MM.1S (cell line): ENCODE measurements around the gene CLIP4.

ENCODE experiments used
- DNase-seq: peaks from one replicate; pipeline ENCODE4 v3.0.0-alpha.2; 2015
- H2AFZ ChIP-seq: fragments of 300-600 bp; sonication (generic); 2 replicates; pipeline ENCODE4 v1.6.0; 2016; ENCODE audit warnings: antibody characterized with exemption, low read length
- H3F3A ChIP-seq: fragments of 300-600 bp; sonication (generic); 2 replicates; pipeline ENCODE4 v1.6.1; 2016; ENCODE audit warnings: mild to moderate bottlenecking, antibody characterized with exemption, low read length, moderate library complexity, mixed read lengths; ENCODE audit not compliant: insufficient read depth
- H3K27ac ChIP-seq: fragments of 300-600 bp; sonication (generic); 2 replicates; pipeline ENCODE4 v1.5.1; 2016; ENCODE audit warnings: mild to moderate bottlenecking, low read length
- H3K27me3 ChIP-seq: fragments of 300-600 bp; sonication (generic); replicated peaks from 2 replicates; pipeline ENCODE4 v1.6.0; 2016; ENCODE audit warnings: low read length; ENCODE audit not compliant: insufficient read depth
- H3K36me3 ChIP-seq: fragments of 300-600 bp; sonication (generic); replicated peaks from 2 replicates; pipeline ENCODE4 v1.6.1; 2016; ENCODE audit warnings: mild to moderate bottlenecking, low read length, mixed read lengths; ENCODE audit not compliant: insufficient read depth
- H3K4me1 ChIP-seq: fragments of 300-600 bp; sonication (generic); 2 replicates; pipeline ENCODE4 v1.6.1; 2016; ENCODE audit warnings: low read length, mixed read lengths
- H3K4me2 ChIP-seq: fragments of 300-600 bp; sonication (generic); 2 replicates; pipeline ENCODE4 v1.6.0; 2016; ENCODE audit warnings: low read depth, low read length
- H3K4me3 ChIP-seq: fragments of 300-600 bp; sonication (generic); 2 replicates; pipeline ENCODE4 v1.5.1; 2016; ENCODE audit warnings: low read length, mixed read lengths
- H3K79me2 ChIP-seq: fragments of 300-600 bp; sonication (generic); 2 replicates; pipeline ENCODE4 v1.6.1; 2016; ENCODE audit warnings: mixed run types, low read length, mixed read lengths
- H3K9ac ChIP-seq: fragments of 300-600 bp; sonication (generic); 2 replicates; pipeline ENCODE4 v1.6.1; 2016; ENCODE audit warnings: low read length, mixed read lengths
- H3K9me2 ChIP-seq: fragments of 300-600 bp; sonication (generic); replicated peaks from 2 replicates; pipeline ENCODE4 v1.6.1; 2016; ENCODE audit warnings: mild to moderate bottlenecking, low read length, mixed read lengths; ENCODE audit not compliant: insufficient read depth
- H3K9me3 ChIP-seq: fragments of 300-600 bp; sonication (generic); replicated peaks from 2 replicates; pipeline ENCODE4 v1.6.1; 2016; ENCODE audit warnings: mild to moderate bottlenecking, low read length, mixed read lengths; ENCODE audit not compliant: insufficient read depth
- H4K20me1 ChIP-seq: fragments of 300-600 bp; sonication (generic); 2 replicates; pipeline ENCODE4 v1.6.1; 2016; ENCODE audit warnings: mild to moderate bottlenecking, low read length, moderate library complexity, mixed read lengths; ENCODE audit not compliant: insufficient read depth
- CTCF ChIP-seq: fragments of 300-600 bp; sonication (generic); IDR thresholded peaks from 2 replicates; pipeline ENCODE4 v1.5.1; 2016; ENCODE audit warnings: antibody characterized with exemption, low read length, mixed read lengths
- EZH2 ChIP-seq: fragments of 300-600 bp; sonication (generic); optimal IDR thresholded peaks from 2 replicates; pipeline ENCODE3; 2017; ENCODE audit warnings: low read depth, mild to moderate bottlenecking, antibody characterized with exemption, low read length, mixed read lengths
- EZH2phosphoT487 ChIP-seq: fragments of 300-600 bp; sonication (generic); IDR thresholded peaks from 2 replicates; pipeline ENCODE4 v1.6.1; 2018; ENCODE audit warnings: antibody characterized with exemption, low read length

Gene CLIP4

DNA sequence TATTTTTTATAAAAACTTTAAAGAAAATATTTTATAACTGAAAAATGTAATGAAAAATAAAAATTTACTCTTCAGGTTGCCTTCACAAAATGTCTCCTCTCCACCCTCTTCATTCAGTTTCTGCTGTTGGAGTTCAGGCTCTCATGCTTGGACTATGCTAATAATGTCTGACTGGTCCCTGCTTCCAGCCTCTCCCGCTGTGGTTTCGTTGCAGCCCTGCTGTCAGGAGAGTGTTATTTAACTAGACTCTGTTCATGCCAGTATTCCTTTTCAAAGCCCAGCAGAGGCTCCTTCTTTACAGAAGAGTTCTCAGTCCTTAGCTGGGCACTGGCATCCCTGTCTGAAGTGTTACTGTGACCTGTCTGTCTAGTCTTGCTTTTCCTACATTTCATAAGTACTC, 40.4 kb downstream of the CLIP4 start:
- Histone ChIP-seq H2AFZ (no peak overlapping the region), H3F3A (no peaks in the 10 kb centered on the region), H3K27me3 (no peaks in the 10 kb centered on the region), H3K27ac (no peak overlapping the region), H3K4me1 (no peaks in the 10 kb centered on the region), H3K36me3 (no peaks in the 10 kb centered on the region), H3K4me2 (no peak overlapping the region), H3K79me2 (no peaks in the 10 kb centered on the region), H3K9ac (no peak overlapping the region), H4K20me1 (no peaks in the 10 kb centered on the region), H3K9me3 (no peaks in the 10 kb centered on the region), H3K4me3 (no peak overlapping the region), H3K9me2 (no peaks in the 10 kb centered on the region)
- no peak for TF ChIP-seq EZH2
- TF ChIP-seq EZH2phosphoT487, result no peak
- no peak for TF ChIP-seq CTCF
- no peak for DNase-seq

- Histone ChIP-seq H3K27ac (no peak overlapping the region), H3K79me2 (no peaks in the 10 kb centered on the region), H3K4me2 (no peak overlapping the region)
Observed at GRCh38 chr2:29157131-29157530, 41.9 kb downstream of the CLIP4 start.

GRCh38 chr2:29159125-29159524, 43.9 kb downstream of the CLIP4 start:
- DNase-seq, result no peak
- Histone ChIP-seq H3K79me2 (no peaks in the 10 kb centered on the region), H3K36me3 (no peaks in the 10 kb centered on the region), H3F3A (no peaks in the 10 kb centered on the region), H3K9ac (no peak overlapping the region), H3K4me3 (no peak overlapping the region), H3K4me1 (peaks cover 18% of the 10 kb centered on the region), H4K20me1 (no peaks in the 10 kb centered on the region), H2AFZ (no peak overlapping the region), H3K27ac (no peak overlapping the region), H3K27me3 (no peaks in the 10 kb centered on the region), H3K4me2 (no peak overlapping the region), H3K9me3 (no peaks in the 10 kb centered on the region), H3K9me2 (no peaks in the 10 kb centered on the region)
- TF ChIP-seq EZH2 (no peak), EZH2phosphoT487 (no peak), CTCF (no peak)

More at GRCh38 chr2:29157131-29157530, 41.9 kb downstream of the CLIP4 start:
- Histone ChIP-seq H4K20me1 (no peaks in the 10 kb centered on the region), H3K4me3 (no peak overlapping the region), H3K9ac (no peak overlapping the region), H3K27me3 (no peaks in the 10 kb centered on the region), H3K36me3 (no peaks in the 10 kb centered on the region), H3K9me3 (no peaks in the 10 kb centered on the region), H3F3A (no peaks in the 10 kb centered on the region), H3K9me2 (no peaks in the 10 kb centered on the region), H2AFZ (no peak overlapping the region), H3K4me1 (no peaks in the 10 kb centered on the region)
- no peak for DNase-seq
- TF ChIP-seq CTCF (no peak), EZH2phosphoT487 (no peak), EZH2 (no peak)

DNA sequence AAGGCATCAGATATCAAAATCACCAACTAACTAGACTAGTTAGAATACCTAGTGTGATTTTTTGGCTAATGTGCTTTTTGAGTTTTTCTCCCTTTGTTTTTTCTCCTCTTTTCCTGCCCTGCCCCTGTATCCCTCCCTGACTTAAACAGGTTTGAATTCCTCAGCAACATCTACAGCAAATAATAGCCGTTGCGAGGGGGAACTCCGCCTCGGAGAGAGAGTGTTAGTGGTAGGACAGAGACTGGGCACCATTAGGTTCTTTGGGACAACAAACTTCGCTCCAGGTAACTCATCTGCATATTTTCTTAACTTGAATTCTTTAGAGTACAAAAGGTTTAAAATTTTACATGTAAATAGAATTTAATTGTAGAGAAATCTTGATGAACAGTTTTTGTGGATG, 45.0 kb downstream of the CLIP4 start:
- H3K79me2 ChIP-seq, result no peaks in the 10 kb centered on the region
- no peak for TF ChIP-seq CTCF
- TF ChIP-seq EZH2, result no peak
- no peak for TF ChIP-seq EZH2phosphoT487
- no peak overlapping the region for H3K27ac ChIP-seq
- DNase-seq, result no peak
- H3K36me3 ChIP-seq, result no peaks in the 10 kb centered on the region
- no peak overlapping the region for H3K4me3 ChIP-seq
- H3K9me3 ChIP-seq, result no peaks in the 10 kb centered on the region
- H3K9ac ChIP-seq, result no peak overlapping the region
- no peaks in the 10 kb centered on the region for H3K27me3 ChIP-seq
- H4K20me1 ChIP-seq, result no peaks in the 10 kb centered on the region
- no peak overlapping the region for H3K4me2 ChIP-seq
- no peaks in the 10 kb centered on the region for H3F3A ChIP-seq
- H3K9me2 ChIP-seq, result no peaks in the 10 kb centered on the region
- H2AFZ ChIP-seq, result no peak overlapping the region
- peaks cover 22% of the 10 kb centered on the region for H3K4me1 ChIP-seq
